Astrocyte (in vitro differentiated cells and primary cell): ENCODE results near the gene LRMDA.

Experiments used
- EZH2 ChIP-seq: IDR thresholded peaks from 2 replicates; pipeline ENCODE4 v1.6.1; 2012; ENCODE audit warnings: mild to moderate bottlenecking, low read length, inconsistent platforms; ENCODE audit not compliant: insufficient read depth
- TF ChIP-seq, protein P1 (sequence below): IDR thresholded peaks from 2 replicates; pipeline ENCODE4 v1.5.1; 2011; ENCODE audit warnings: low read depth, mild to moderate bottlenecking, inconsistent platforms, low read length, moderate library complexity; ENCODE audit not compliant: insufficient read depth

DNA sequence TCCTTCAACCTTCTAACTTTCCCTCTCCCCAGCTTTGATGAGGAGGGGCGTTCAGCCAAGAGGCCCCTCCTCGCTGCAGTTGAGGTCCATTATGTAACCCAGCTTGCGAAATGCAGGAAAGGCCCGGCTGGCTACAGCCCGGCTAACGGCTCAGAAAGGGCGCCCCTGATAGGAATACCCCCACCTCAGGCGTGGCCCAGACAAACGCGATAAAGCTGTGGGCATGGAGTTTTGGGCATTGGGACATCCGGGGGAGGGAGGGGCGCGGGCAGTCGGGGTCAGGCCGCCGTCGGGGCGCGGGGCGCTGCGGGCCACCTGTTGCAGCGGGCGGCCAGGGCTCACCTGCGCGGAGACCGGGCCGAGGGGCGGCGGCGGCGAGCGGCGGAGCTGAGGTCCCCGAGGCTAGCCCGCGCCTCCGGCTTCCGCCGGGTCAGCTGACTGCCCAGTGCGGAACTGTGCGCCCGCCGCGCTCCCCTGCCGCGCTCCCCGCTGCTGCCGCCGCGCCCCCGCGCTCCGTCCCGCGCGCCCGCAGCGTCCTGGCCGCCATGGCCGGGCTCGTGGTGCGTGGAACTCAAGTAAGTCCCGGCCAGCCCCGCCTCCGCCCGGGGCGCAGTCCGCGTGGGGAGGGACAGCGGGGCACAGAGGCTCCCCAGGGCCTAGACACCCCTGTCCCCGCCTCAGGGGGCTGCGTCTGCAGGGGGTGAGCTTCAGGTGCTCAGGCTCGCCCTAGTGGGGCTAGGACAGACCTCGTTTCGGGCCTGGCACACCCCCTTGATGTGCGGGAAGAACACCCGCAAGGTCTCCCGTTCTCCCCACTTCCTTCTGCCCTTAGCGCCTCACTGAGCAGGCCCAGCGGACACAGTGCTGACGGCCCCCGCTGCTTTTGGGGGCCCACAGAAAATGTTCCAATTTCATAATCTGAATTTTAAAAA, at the start of gene LRMDA:
- TF ChIP-seq, protein P1, sequence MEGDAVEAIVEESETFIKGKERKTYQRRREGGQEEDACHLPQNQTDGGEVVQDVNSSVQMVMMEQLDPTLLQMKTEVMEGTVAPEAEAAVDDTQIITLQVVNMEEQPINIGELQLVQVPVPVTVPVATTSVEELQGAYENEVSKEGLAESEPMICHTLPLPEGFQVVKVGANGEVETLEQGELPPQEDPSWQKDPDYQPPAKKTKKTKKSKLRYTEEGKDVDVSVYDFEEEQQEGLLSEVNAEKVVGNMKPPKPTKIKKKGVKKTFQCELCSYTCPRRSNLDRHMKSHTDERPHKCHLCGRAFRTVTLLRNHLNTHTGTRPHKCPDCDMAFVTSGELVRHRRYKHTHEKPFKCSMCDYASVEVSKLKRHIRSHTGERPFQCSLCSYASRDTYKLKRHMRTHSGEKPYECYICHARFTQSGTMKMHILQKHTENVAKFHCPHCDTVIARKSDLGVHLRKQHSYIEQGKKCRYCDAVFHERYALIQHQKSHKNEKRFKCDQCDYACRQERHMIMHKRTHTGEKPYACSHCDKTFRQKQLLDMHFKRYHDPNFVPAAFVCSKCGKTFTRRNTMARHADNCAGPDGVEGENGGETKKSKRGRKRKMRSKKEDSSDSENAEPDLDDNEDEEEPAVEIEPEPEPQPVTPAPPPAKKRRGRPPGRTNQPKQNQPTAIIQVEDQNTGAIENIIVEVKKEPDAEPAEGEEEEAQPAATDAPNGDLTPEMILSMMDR, result no peak
- peak; percentile 17 for TF ChIP-seq EZH2
